GM12878 (cell line): ENCODE measurements around the gene ADA.

Source experiments
- MYC ChIP-seq: IDR thresholded peaks from 2 replicates; pipeline ENCODE4 v1.6.1; 2011; ENCODE audit warnings: mild to moderate bottlenecking, low read length, moderate library complexity, inconsistent platforms; ENCODE audit not compliant: insufficient read depth, insufficient replicate concordance, insufficient read length, severe bottlenecking
- NBN ChIP-seq: fragments of 450-650 bp; IDR thresholded peaks from 2 replicates; pipeline ENCODE4 v1.6.1; 2016
- POLR2A ChIP-seq: IDR thresholded peaks from 2 replicates; pipeline ENCODE4 v1.6.1; 2011; ENCODE audit warnings: low read depth, mild to moderate bottlenecking, low read length
- RB1 ChIP-seq: fragments of 450-650 bp; formaldehyde crosslinking; IDR thresholded peaks from 2 replicates; pipeline ENCODE4 v1.6.1; 2017; ENCODE audit warnings: mild to moderate bottlenecking, borderline replicate concordance
- RFX5 ChIP-seq: IDR thresholded peaks from 2 replicates; pipeline ENCODE4 v1.6.1; 2011; ENCODE audit warnings: low read depth, low read length, improper control_type of control experiment

GRCh38 chr20:44600301-44600700 is 51.2 kb downstream of the ADA start:
- TF ChIP-seq NBN = no peak
- TF ChIP-seq RFX5 = no peak
- TF ChIP-seq MYC = no peak
- TF ChIP-seq RB1 = no peak
- no peak for TF ChIP-seq POLR2A
